PC-3 (cell line): ENCODE data around the gene IQSEC1. TPM values are rescaled to one million over a fixed set of nuclear protein-coding genes. Genes with fewer than 3 reads are reported as not detected.
A peak's percentile ranks its signal among the peaks of the same experiment; 100 is the strongest.

Experiments
- ATAC-seq: fragments of 200-7000 bp; cut with Tn5 transposase; 2 replicates; pipeline ENCODE4 v1.9.1; 2020; ENCODE audit warnings: mild to moderate bottlenecking, moderate library complexity
- BruUV-seq: library from RNA; stranded (reverse); fragments of 400-500 nt; replicated peaks from 2 replicates; lab custom pipeline; 2021; lab: Mats Ljungman, UMichigan
- CTCF ChIA-PET: fragments of 300-600 bp; sonication (Branson Sonifier 250); formaldehyde crosslinking; loops from one replicate; lab custom pipeline; 2022; ENCODE audit warnings: antibody characterized with exemption; lab: Charles Lee
- POLR2A ChIA-PET: fragments of 300-600 bp; sonication (Branson Sonifier 250); formaldehyde crosslinking; loops from one replicate; lab custom pipeline; 2022; ENCODE audit warnings: antibody characterized with exemption; ENCODE audit not compliant: unreplicated experiment; lab: Charles Lee
- DNase-seq: peaks from one replicate; pipeline ENCODE4 v3.0.0-alpha.2; 2015
- H2AFZ ChIP-seq: fragments of 300-600 bp; sonication (generic); 2 replicates; pipeline ENCODE4 v1.6.0; 2016; ENCODE audit warnings: antibody characterized with exemption, low read length
- H3F3A ChIP-seq: fragments of 300-600 bp; sonication (generic); one replicate; pipeline ENCODE4 v1.6.0; 2017; ENCODE audit warnings: antibody characterized with exemption, low read length, control low read depth, mild to moderate bottlenecking; ENCODE audit not compliant: unreplicated experiment
- H3K27ac ChIP-seq: fragments of 300-600 bp; sonication (generic); 2 replicates; pipeline ENCODE4 v1.5.1; 2016; ENCODE audit warnings: mild to moderate bottlenecking, low read length
- H3K27me3 ChIP-seq: fragments of 300-600 bp; sonication (generic); 2 replicates; pipeline ENCODE4 v1.6.1; 2016; ENCODE audit warnings: low read length, mixed read lengths
- H3K36me3 ChIP-seq: fragments of 300-600 bp; sonication (generic); 2 replicates; pipeline ENCODE4 v1.6.1; 2016; ENCODE audit warnings: low read depth, mixed run types, low read length, mixed read lengths
- H3K4me1 ChIP-seq: fragments of 300-600 bp; sonication (generic); 2 replicates; pipeline ENCODE4 v1.5.1; 2016; ENCODE audit warnings: low read length; ENCODE audit not compliant: insufficient read depth
- H3K4me2 ChIP-seq: fragments of 300-600 bp; sonication (generic); 2 replicates; pipeline ENCODE4 v1.6.0; 2016; ENCODE audit warnings: low read length
- H3K4me3 ChIP-seq: fragments of 300-600 bp; sonication (generic); 2 replicates; pipeline ENCODE4 v1.5.1; 2016; ENCODE audit warnings: mild to moderate bottlenecking, low read length, mixed read lengths
- H3K79me2 ChIP-seq: fragments of 300-600 bp; sonication (generic); 2 replicates; pipeline ENCODE4 v1.6.1; 2017; ENCODE audit warnings: low read length, mixed read lengths
- H3K9ac ChIP-seq: fragments of 300-600 bp; sonication (generic); 2 replicates; pipeline ENCODE4 v1.6.0; 2016; ENCODE audit warnings: mild to moderate bottlenecking, low read length
- H3K9me2 ChIP-seq: fragments of 300-600 bp; sonication (generic); replicated peaks from 2 replicates; pipeline ENCODE4 v1.6.1; 2016; ENCODE audit warnings: mixed run types, low read length, mixed read lengths
- H3K9me3 ChIP-seq: fragments of 300-600 bp; sonication (generic); 2 replicates; pipeline ENCODE4 v1.6.1; 2016; ENCODE audit warnings: low read length, mixed read lengths
- H4K20me1 ChIP-seq: fragments of 300-600 bp; sonication (generic); 2 replicates; pipeline ENCODE4 v1.6.1; 2016; ENCODE audit warnings: low read length, mixed read lengths
- EZH2 ChIP-seq: fragments of 300-600 bp; sonication (generic); IDR thresholded peaks from one replicate; pipeline ENCODE4 v1.6.1; 2017; ENCODE audit warnings: antibody characterized with exemption, mild to moderate bottlenecking, low read length; ENCODE audit not compliant: unreplicated experiment
- EZH2phosphoT487 ChIP-seq: fragments of 300-600 bp; sonication (generic); IDR thresholded peaks from 2 replicates; pipeline ENCODE4 v1.6.1; 2018; ENCODE audit warnings: mild to moderate bottlenecking, antibody characterized with exemption, low read length, borderline replicate concordance
- intact Hi-C: fragments of 100-400 bp; cut with micrococcal nuclease; formaldehyde crosslinking; loops from 2 replicates; pipeline ENCODE4 v1.9.0; 2023
- total RNA-seq: library from RNA; depleted of rRNA; stranded (reverse); fragments of >200 nt; gene quantifications from 2 replicates; pipeline ENCODE4 v1.2.3, GENCODE V29; 2014
- TF ChIP-seq, protein P1 (sequence below): fragments of 300-600 bp; sonication (generic); conservative IDR thresholded peaks from 2 replicates; pipeline ENCODE4 v1.5.1; 2017; ENCODE audit warnings: antibody characterized with exemption, low read depth, mild to moderate bottlenecking, low read length

Gene IQSEC1
- total RNA-seq, 1 experiment from 2014 or later: 37.9 TPM

DNA sequence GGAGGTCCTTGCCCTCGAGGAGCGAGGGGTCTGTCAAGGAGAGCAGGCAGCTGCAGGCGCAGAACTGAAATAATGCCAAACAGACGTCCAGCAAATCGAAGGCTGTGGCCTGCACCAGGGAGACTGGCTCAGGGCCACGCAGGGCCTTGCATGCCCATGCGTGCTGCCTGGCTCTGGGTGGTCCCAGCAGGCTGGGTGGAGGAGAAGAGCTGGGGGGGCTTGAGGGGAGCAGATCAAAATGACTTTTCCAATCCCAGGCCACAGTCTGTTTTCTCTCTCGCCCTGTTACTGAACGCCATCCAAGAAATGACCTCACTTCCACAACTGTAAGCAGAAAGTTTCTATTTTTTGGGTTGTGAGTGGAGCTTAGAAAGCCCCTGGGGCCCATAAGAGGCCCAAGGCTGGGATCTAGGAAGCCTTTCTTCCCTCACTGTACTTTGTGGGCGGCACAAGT lies 134.9 kb downstream of the IQSEC1 start:
- Histone ChIP-seq H3K27me3 (no peaks in the 10 kb centered on the region), H3K79me2 (no peaks in the 10 kb centered on the region), H3K4me1 (no peaks in the 10 kb centered on the region), H3K9me2 (no peaks in the 10 kb centered on the region), H3K27ac (no peak overlapping the region), H3K4me3 (no peak overlapping the region), H3K4me2 (no peak overlapping the region), H4K20me1 (no peaks in the 10 kb centered on the region), H3K9me3 (no peaks in the 10 kb centered on the region), H3K9ac (no peak overlapping the region), H2AFZ (no peak overlapping the region), H3F3A (no peaks in the 10 kb centered on the region), H3K36me3 (peaks cover 3% of the 10 kb centered on the region)
- ChIA-PET POLR2A (no interaction called here), CTCF (no interaction called here)
- TF ChIP-seq, protein P1, sequence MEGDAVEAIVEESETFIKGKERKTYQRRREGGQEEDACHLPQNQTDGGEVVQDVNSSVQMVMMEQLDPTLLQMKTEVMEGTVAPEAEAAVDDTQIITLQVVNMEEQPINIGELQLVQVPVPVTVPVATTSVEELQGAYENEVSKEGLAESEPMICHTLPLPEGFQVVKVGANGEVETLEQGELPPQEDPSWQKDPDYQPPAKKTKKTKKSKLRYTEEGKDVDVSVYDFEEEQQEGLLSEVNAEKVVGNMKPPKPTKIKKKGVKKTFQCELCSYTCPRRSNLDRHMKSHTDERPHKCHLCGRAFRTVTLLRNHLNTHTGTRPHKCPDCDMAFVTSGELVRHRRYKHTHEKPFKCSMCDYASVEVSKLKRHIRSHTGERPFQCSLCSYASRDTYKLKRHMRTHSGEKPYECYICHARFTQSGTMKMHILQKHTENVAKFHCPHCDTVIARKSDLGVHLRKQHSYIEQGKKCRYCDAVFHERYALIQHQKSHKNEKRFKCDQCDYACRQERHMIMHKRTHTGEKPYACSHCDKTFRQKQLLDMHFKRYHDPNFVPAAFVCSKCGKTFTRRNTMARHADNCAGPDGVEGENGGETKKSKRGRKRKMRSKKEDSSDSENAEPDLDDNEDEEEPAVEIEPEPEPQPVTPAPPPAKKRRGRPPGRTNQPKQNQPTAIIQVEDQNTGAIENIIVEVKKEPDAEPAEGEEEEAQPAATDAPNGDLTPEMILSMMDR: no peak
- TF ChIP-seq EZH2phosphoT487: no peak
- no peak for TF ChIP-seq EZH2
- BruUV-seq: no TSS peak
- no peak for ATAC-seq
- no peak for DNase-seq
- intact Hi-C loops: no loop called here

DNA sequence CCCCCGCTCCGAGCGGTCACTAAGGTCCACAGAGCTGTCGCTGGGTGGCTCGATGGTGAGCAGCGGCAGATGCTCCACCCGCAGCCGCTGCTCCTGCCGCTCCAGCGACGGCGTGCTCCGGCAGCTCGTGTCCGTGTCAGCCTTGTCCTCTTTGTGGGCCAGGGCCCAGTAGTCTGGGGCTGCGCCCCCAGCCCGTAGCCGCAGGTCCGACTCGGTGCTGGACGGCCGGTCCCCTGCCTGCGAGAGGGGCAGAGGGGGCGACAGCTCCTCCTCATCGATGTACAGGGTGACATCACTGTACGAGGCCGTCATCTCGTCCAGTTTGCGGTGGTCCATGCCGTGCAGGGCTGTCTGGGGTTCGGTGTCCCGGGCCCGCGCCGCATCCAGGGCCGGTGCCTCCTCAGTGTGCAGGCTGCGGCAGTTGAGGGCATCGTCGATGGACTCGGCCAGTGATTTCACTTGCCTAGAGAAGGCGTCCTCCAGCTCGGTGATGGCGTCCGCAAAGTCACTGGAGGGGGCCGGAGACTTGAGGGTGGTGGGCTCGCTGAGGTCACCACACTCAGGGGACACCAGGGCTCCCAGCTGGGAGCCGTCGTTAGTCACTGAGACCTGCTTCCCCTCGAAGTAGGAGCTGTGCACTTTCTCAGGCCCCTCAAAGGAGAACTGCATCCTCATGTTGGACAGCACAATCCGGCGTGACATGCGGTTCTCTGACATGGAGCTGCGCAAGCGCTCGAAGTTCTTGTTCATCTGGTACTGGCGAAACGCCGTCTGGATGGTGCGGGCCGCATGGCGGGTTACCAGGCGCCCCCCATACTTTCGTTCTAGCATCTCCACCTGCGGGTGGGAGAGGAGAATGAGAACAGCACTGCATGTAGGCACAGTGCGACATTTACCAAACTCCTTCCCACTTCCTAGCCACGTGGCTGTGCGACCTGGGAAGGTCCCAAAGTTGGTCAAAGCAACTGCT lies 137.1 kb downstream of the IQSEC1 start:
- Histone ChIP-seq H4K20me1 (no peaks in the 10 kb centered on the region), H3K4me1 (no peaks in the 10 kb centered on the region), H3K4me3 (no peak overlapping the region), H3K79me2 (no peaks in the 10 kb centered on the region), H3K9ac (no peak overlapping the region), H3K36me3 (peaks cover 3% of the 10 kb centered on the region), H3K9me3 (no peaks in the 10 kb centered on the region), H3K4me2 (no peak overlapping the region), H3K27me3 (no peaks in the 10 kb centered on the region), H3K27ac (no peak overlapping the region), H3K9me2 (no peaks in the 10 kb centered on the region), H2AFZ (no peak overlapping the region), H3F3A (no peaks in the 10 kb centered on the region)
- no peak for DNase-seq
- TF ChIP-seq EZH2phosphoT487 (no peak), EZH2 (no peak)
- TF ChIP-seq, protein P1: no peak
- ChIA-PET CTCF (no interaction called here), POLR2A (no interaction called here)
- ATAC-seq: no peak
- intact Hi-C loops: no loop called here
- TSS peak; percentile 39 for BruUV-seq
